Measurements from ENCODE around the gene KRTAP16-1. TPM values are rescaled to one million over a fixed set of nuclear protein-coding genes. Genes with fewer than 3 reads are reported as not detected.
"Not testable (repeated sequence)": the region's sequence is repeated elsewhere in the genome, so short reads cannot be mapped to it uniquely, and the experiment has no call there.

Gene KRTAP16-1
- total and polyA plus RNA-seq, 2 donors (not counting 3 experiments of a cell fraction or from before 2014, with no cell fraction given) = not detected

GRCh38 chr17:41278176-41278955 lies 30.7 kb downstream of the KRTAP16-1 start:
- ChIA-PET POLR2A (no interaction called here), CTCF (no interaction called here)
- Histone ChIP-seq H3K27ac (ENCODE audit: insufficient read depth, low read depth, low read length) (no peak overlapping the region), H3K79me2 (ENCODE audit: control insufficient read depth, insufficient read depth, low read length) (no peaks in the 10 kb centered on the region), H3K9me3 (replicated peaks; ENCODE audit: control insufficient read depth, insufficient read depth, low read length) (no peaks in the 10 kb centered on the region), H3K4me2 (ENCODE audit: insufficient read depth, low read length) (no peak overlapping the region), H3K9ac (replicated peaks; ENCODE audit: extremely low read depth, insufficient read depth, low read length) (no peak overlapping the region), H4K20me1 (replicated peaks; ENCODE audit: control insufficient read depth, extremely low read depth, insufficient read depth, low read length) (no peaks in the 10 kb centered on the region), H3K36me3 (ENCODE audit: control insufficient read depth in 2 of 2, extremely low read depth in 1 of 2, insufficient read depth in 2 of 2, low read length in 2 of 2) (no peaks in the 10 kb centered on the region), H3K4me1 (ENCODE audit: control insufficient read depth, extremely low read depth, insufficient read depth, low read length) (no peaks in the 10 kb centered on the region), H3K27me3 (ENCODE audit: control insufficient read depth in 2 of 2, insufficient read depth in 2 of 2, low read length in 2 of 2) (no peaks in the 10 kb centered on the region), H3K9me1 (replicated peaks; ENCODE audit: control insufficient read depth, extremely low read depth, insufficient read depth, low read length) (no peaks in the 10 kb centered on the region), H2AFZ (ENCODE audit: low read depth, low read length) (no peak overlapping the region), H3K4me3 (replicated peaks in 1 of 3; ENCODE audit: insufficient read depth in 1 of 3, low read depth in 1 of 3, low read length in 3 of 3) (no peak overlapping the region)
- dilution Hi-C loops (cut with MboI; ENCODE audit: extremely low pct_ligation_motif_present, low sequenced_read_pairs) (no loop called here), intact Hi-C loops (cut with micrococcal nuclease) (no loop called here)
- no peak for TF ChIP-seq EZH2 (IDR thresholded peaks at IDR 0.05; ENCODE audit: borderline replicate concordance, low read depth, low read length, severe bottlenecking)
- TF ChIP-seq MYC (IDR thresholded peaks at IDR 0.05; ENCODE audit: low read depth, low read length) = no peak
- TF ChIP-seq, protein P1, sequence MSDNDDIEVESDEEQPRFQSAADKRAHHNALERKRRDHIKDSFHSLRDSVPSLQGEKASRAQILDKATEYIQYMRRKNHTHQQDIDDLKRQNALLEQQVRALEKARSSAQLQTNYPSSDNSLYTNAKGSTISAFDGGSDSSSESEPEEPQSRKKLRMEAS (IDR thresholded peaks at IDR 0.05; ENCODE audit: insufficient read depth, insufficient read length) = no peak
- no peak for TF ChIP-seq POLR2AphosphoS5 (IDR thresholded peaks at IDR 0.05; ENCODE audit: insufficient read depth, low read depth, low read length)
- TF ChIP-seq POLR2A (IDR thresholded peaks at IDR 0.05; ENCODE audit: low read depth, low read length) = no peak
- no peak for TF ChIP-seq FOS (IDR thresholded peaks at IDR 0.05; ENCODE audit: borderline replicate concordance, insufficient read depth, low read length)
- TF ChIP-seq CTCF (IDR thresholded peaks at IDR 0.05; ENCODE audit: extremely low read depth in 1 of 2, insufficient read depth in 1 of 2, low read depth in 1 of 2, low read length in 2 of 2) = no peak
- TF ChIP-seq JUN (IDR thresholded peaks at IDR 0.05; ENCODE audit: borderline replicate concordance, insufficient read depth, insufficient read length, low read depth) = no peak
- TF ChIP-seq GATA2 (IDR thresholded peaks at IDR 0.05; ENCODE audit: insufficient read depth, insufficient read length, low read depth, low read length) = no peak
- FAIRE-seq = no peak
- no peak for DNase-seq (ENCODE audit: low read depth, low spot score)
- no TSS peak for BruUV-seq (replicated peaks)

DNA sequence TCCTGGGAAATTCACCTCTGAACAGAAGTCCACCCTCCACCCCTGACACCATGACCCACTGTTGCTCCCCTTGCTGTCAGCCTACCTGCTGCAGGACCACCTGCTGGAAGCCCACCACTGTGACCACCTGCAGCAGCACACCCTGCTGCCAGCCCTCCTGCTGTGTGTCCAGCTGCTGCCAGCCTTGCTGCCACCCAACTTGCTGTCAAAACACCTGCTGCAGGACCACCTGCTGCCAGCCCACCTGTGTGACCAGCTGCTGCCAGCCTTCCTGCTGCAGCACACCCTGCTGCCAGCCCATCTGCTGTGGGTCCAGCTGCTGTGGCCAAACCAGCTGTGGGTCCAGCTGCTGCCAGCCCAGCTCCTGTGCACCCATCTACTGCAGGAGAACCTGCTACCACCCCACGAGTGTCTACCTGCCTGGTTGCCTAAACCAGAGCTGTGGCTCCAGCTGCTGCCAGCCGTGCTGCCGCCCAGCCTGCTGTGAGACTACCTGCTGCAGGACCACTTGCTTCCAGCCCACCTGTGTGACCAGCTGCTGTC lies 33.4 kb downstream of the KRTAP16-1 start, which contains the start of gene KRTAP9-7:
Gene KRTAP9-7 (plus strand): TSS at position 51 of the 543 bp plus-strand sequence. CDS start 0 bp downstream, at position 51.
- H3K4me2 ChIP-seq (ENCODE audit: insufficient read depth, low read length); H3K4me1 ChIP-seq (ENCODE audit: control insufficient read depth, extremely low read depth, insufficient read depth, low read length); H3K27me3 ChIP-seq (ENCODE audit: control insufficient read depth in 2 of 2, insufficient read depth in 2 of 2, low read length in 2 of 2); H3K9me3 ChIP-seq (replicated peaks; ENCODE audit: control insufficient read depth, insufficient read depth, low read length); H2AFZ ChIP-seq (ENCODE audit: low read depth, low read length); H4K20me1 ChIP-seq (replicated peaks; ENCODE audit: control insufficient read depth, extremely low read depth, insufficient read depth, low read length); H3K36me3 ChIP-seq (ENCODE audit: control insufficient read depth in 2 of 2, extremely low read depth in 1 of 2, insufficient read depth in 2 of 2, low read length in 2 of 2); dilution Hi-C loops (cut with MboI; ENCODE audit: extremely low pct_ligation_motif_present, low sequenced_read_pairs); H3K4me3 ChIP-seq (replicated peaks in 1 of 3; ENCODE audit: insufficient read depth in 1 of 3, low read depth in 1 of 3, low read length in 3 of 3); BruUV-seq (replicated peaks); H3K9me1 ChIP-seq (replicated peaks; ENCODE audit: control insufficient read depth, extremely low read depth, insufficient read depth, low read length); H3K79me2 ChIP-seq (ENCODE audit: control insufficient read depth, insufficient read depth, low read length); FAIRE-seq; H3K9ac ChIP-seq (replicated peaks; ENCODE audit: extremely low read depth, insufficient read depth, low read length); H3K27ac ChIP-seq (ENCODE audit: insufficient read depth, low read depth, low read length); DNase-seq (ENCODE audit: low read depth, low spot score); POLR2A ChIA-PET: not testable (repeated sequence)
- intact Hi-C loops (cut with micrococcal nuclease) = loop anchor here (1.0 kb wide), 1 partner anchor 10 kb away; the partner anchor contains the start of gene KRTAP9-6
- CTCF ChIA-PET = interaction anchor here (1.3 to 1.5 kb wide), 2 partner anchors 11 to 47 kb away, joined by 3 to 6 read pairs; partner anchors contain the start of gene KRTAP9-6

All from endothelial cell of umbilical vein (primary cell).